HG03139 (cell line): ENCODE data around the gene DHRS12.
A peak's percentile ranks its signal among the peaks of the same experiment; 100 is the strongest.

Source experiments
- ATAC-seq: cut with Tn5 transposase; IDR thresholded peaks from one replicate; pipeline ENCODE4 v1.9.1; 2021; ENCODE audit not compliant: unreplicated experiment

The DHRS12 gene

GRCh38 chr13:51730927-51731326 is 73.0 kb downstream of the DHRS12 start:
- no peak for ATAC-seq

- ATAC-seq: no peak
Measured at GRCh38 chr13:51729866-51730553, 74.0 kb downstream of the DHRS12 start.

GRCh38 chr13:51728972-51729371 is 75.0 kb downstream of the DHRS12 start:
- ATAC-seq: no peak

DNA sequence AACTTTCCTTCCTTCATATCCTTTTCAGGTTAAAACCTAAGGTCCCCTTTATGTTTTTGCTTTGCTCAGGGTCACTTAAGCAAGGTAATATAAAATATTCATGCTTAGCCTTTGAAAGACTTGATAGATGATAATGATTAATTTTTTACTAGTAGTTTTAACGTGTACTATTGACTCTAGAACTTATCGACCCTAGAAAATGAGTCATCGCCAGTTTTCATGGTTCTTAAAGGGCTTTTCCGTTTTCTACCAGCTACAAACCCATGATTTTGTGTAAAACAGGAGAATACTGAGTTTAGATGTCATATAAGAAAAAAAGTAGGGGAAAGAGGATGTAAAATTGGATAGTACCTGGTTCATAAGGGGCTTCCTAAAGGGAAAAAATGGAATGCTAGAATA is 75.7 kb downstream of the DHRS12 start:
- no peak for ATAC-seq

GRCh38 chr13:51727634-51728274 is 76.2 kb downstream of the DHRS12 start:
- no peak for ATAC-seq

GRCh38 chr13:51726446-51727193 is 77.3 kb downstream of the DHRS12 start:
- ATAC-seq: no peak

DNA sequence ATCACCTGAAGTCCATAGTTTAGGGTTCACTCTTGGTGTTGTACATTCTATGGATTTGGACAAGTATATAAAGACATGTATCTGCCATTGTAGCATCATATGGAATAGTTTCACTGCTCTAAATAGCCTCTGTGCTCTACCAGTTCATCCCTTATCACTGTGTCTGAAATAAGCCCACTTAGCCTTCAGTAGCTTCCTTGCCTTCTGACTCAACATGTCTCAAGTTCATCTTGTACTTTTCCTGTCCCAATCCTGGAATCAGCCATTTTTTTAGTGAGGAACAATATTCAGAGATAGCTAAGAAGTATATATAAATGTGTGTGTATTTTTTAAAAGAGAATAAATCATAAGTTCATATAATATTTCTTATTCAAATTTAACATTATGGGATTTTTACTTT is 79.2 kb downstream of the DHRS12 start:
- ATAC-seq: no peak

DNA sequence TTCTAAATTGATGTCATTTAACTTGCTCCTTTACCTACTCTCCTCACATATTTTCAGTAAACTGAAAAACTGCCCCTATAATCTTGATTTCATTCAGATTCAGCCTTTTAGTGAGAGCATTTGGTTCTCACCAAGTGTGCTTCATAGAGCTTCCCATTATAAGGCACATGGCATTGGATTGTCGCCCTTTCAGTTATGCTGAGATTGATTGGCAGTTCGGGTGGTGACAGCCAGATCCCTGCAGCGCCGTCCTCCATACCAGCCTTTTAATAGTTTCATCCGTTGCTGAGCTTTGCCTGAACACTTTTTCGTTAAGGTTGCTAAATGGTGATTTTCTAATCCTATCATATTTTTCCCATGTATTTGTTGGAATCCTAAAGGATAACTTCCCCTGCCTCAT is 80.4 kb downstream of the DHRS12 start:
- ATAC-seq: no peak

DNA sequence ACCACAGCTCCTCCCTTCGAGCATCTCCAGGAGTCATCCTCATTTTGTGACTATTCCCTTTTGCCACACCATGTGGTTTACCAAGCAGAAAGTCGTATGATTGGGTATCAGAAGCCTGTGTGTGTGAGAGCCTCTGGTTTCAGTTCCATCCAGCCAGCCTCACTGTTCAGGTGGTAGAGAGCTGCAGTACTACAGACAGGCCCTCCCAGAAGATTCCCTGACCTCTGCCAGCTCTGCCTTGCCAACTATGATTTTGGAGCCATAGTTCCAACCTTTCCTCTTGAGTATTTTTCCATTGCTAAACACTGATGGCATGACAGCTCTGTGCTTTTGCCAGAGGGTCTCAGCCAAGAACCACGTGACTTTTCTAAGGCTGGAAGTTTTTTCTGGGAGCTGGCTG is 82.5 kb downstream of the DHRS12 start:
- peak; percentile 54 for ATAC-seq

GRCh38 chr13:51719394-51719793 is 84.6 kb downstream of the DHRS12 start:
- ATAC-seq: no peak
